ENCODE measurements around the gene SLC10A7. TPM values are rescaled to one million over a fixed set of nuclear protein-coding genes. Genes with fewer than 3 reads are reported as not detected.

SLC10A7 gene
- total RNA-seq, 2 donors from 2014 or later: 6.0 to 7.5 TPM

DNA sequence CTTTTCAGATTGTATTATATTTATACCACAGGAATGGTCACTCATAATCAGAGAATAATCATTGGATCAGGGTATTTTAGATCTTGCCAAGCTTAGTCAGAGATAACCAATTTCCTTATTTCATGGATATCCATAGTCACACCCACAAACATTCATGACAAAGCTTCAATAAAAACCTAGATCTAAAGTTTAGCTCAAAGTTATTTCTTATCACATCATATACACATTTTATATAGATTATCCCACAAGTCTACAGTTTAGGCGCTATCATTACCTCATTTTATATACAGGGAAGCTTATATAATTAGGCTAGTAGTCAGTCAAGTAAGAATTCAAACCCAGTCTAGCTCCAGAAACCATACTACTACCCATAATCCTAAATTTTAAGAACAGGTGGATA lies 82.3 kb downstream of the SLC10A7 start:
- WGBS, 2 experiments (ENCODE audit: insufficient coverage in 1 of 2, insufficient read length in 1 of 2): no CpG with 5 or more reads among the region's 1 CpG
- no peak overlapping the region for H3K9ac ChIP-seq (ENCODE audit: extremely low read depth, low read length, poor library complexity, severe bottlenecking)
- no peaks in the 10 kb centered on the region for H3K36me3 ChIP-seq (ENCODE audit: control insufficient read depth, insufficient read depth, low read length)
- H3K27me3 Mint-ChIP-seq (ENCODE audit: insufficient read depth): no peaks in the 10 kb centered on the region
- H3K27ac ChIP-seq (ENCODE audit: low read depth, low read length): no peak overlapping the region
- H3K4me3 ChIP-seq (ENCODE audit: low read length): no peak overlapping the region
- TF ChIP-seq, protein P1, sequence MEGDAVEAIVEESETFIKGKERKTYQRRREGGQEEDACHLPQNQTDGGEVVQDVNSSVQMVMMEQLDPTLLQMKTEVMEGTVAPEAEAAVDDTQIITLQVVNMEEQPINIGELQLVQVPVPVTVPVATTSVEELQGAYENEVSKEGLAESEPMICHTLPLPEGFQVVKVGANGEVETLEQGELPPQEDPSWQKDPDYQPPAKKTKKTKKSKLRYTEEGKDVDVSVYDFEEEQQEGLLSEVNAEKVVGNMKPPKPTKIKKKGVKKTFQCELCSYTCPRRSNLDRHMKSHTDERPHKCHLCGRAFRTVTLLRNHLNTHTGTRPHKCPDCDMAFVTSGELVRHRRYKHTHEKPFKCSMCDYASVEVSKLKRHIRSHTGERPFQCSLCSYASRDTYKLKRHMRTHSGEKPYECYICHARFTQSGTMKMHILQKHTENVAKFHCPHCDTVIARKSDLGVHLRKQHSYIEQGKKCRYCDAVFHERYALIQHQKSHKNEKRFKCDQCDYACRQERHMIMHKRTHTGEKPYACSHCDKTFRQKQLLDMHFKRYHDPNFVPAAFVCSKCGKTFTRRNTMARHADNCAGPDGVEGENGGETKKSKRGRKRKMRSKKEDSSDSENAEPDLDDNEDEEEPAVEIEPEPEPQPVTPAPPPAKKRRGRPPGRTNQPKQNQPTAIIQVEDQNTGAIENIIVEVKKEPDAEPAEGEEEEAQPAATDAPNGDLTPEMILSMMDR (conservative IDR thresholded peaks at IDR 0.05): no peak
- H3K36me3 Mint-ChIP-seq (ENCODE audit: low read depth): no peaks in the 10 kb centered on the region
- no peak overlapping the region for H3K4me3 Mint-ChIP-seq
- H3K27me3 ChIP-seq (ENCODE audit: control insufficient read depth, insufficient read depth, low read length, poor library complexity, severe bottlenecking): no peaks in the 10 kb centered on the region
- no peak overlapping the region for H3K27ac Mint-ChIP-seq
- peaks cover 12% of the 10 kb centered on the region for H3K4me1 Mint-ChIP-seq
- DNase-seq: no peak
- H3K4me1 ChIP-seq (ENCODE audit: control insufficient read depth, insufficient read depth, low read length): no peaks in the 10 kb centered on the region
- no peaks in the 10 kb centered on the region for H3K9me3 ChIP-seq (ENCODE audit: control insufficient read depth, low read length)
- no peaks in the 10 kb centered on the region for H3K9me3 Mint-ChIP-seq

GRCh38 chr4:146437778-146438177 lies 84.0 kb downstream of the SLC10A7 start:
- no peaks in the 10 kb centered on the region for H3K27me3 ChIP-seq (ENCODE audit: control insufficient read depth, insufficient read depth, low read length, poor library complexity, severe bottlenecking)
- no peak for DNase-seq
- Mint-ChIP-seq H3K27ac (no peak overlapping the region), H3K36me3 (ENCODE audit: low read depth) (no peaks in the 10 kb centered on the region), H3K9me3 (no peaks in the 10 kb centered on the region), H3K4me3 (no peak overlapping the region), H3K27me3 (ENCODE audit: insufficient read depth) (no peaks in the 10 kb centered on the region), H3K4me1 (peaks cover 12% of the 10 kb centered on the region)
- no peaks in the 10 kb centered on the region for H3K36me3 ChIP-seq (ENCODE audit: control insufficient read depth, insufficient read depth, low read length)
- no peak overlapping the region for H3K4me3 ChIP-seq (ENCODE audit: low read length)
- no peaks in the 10 kb centered on the region for H3K4me1 ChIP-seq (ENCODE audit: control insufficient read depth, insufficient read depth, low read length)
- 82 to 93% methylated on average over 2 of the region's 2 CpGs for WGBS, 2 experiments (ENCODE audit: insufficient coverage in 1 of 2, insufficient read length in 1 of 2)
- H3K27ac ChIP-seq (ENCODE audit: low read depth, low read length): no peak overlapping the region
- no peaks in the 10 kb centered on the region for H3K9me3 ChIP-seq (ENCODE audit: control insufficient read depth, low read length)
- no peak overlapping the region for H3K9ac ChIP-seq (ENCODE audit: extremely low read depth, low read length, poor library complexity, severe bottlenecking)
- TF ChIP-seq, protein P1 (conservative IDR thresholded peaks at IDR 0.05): no peak

DNA sequence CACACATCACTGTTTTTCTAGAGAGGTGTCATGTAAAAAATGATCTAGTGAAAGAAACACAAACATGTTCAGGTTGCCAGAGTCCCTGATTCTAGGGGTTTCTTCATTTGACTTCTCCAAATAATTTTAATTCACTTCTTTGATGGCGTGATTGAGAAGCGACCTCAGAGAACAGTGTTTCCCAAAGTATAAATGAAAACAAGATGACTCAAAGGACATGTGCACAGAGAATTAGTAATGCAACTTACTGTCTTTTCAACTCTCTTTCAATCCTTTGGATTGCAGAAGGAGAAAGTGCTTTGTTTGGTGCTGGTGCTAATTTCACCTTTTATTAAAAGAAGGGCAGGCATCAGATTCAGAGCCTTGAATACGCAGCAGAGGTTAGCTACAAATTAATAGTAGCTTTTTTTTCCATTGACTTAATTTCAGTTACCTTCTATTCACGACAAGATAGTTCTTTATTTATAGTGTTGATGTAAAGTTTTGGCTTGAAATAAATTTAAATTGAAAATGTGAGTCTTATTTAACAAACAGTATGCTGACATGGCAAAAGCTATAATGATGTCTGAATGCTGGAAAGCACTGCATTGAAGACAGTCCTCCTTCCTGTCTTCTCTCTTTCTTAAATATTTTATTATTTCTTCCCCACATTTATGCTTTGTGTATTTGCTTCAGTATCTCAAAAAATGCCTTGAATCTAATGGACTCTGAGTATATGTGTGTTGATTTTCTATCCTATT lies 85.1 kb downstream of the SLC10A7 start:
- TF ChIP-seq, protein P1 (conservative IDR thresholded peaks at IDR 0.05): no peak
- no peaks in the 10 kb centered on the region for H3K4me1 ChIP-seq (ENCODE audit: control insufficient read depth, insufficient read depth, low read length)
- no peak overlapping the region for H3K9ac ChIP-seq (ENCODE audit: extremely low read depth, low read length, poor library complexity, severe bottlenecking)
- H3K9me3 ChIP-seq (ENCODE audit: control insufficient read depth, low read length): no peaks in the 10 kb centered on the region
- H3K36me3 Mint-ChIP-seq (ENCODE audit: low read depth): no peaks in the 10 kb centered on the region
- DNase-seq: no peak
- no peak overlapping the region for H3K4me3 Mint-ChIP-seq
- WGBS, 2 experiments (ENCODE audit: insufficient coverage in 1 of 2, insufficient read length in 1 of 2): 92% methylated on average over 2 to 4 of the region's 4 CpGs
- H3K4me1 Mint-ChIP-seq: peaks cover 12% of the 10 kb centered on the region
- H3K4me3 ChIP-seq (ENCODE audit: low read length): no peak overlapping the region
- H3K27me3 Mint-ChIP-seq (ENCODE audit: insufficient read depth): no peaks in the 10 kb centered on the region
- H3K27ac Mint-ChIP-seq: no peak overlapping the region
- H3K27ac ChIP-seq (ENCODE audit: low read depth, low read length): no peak overlapping the region
- no peaks in the 10 kb centered on the region for H3K27me3 ChIP-seq (ENCODE audit: control insufficient read depth, insufficient read depth, low read length, poor library complexity, severe bottlenecking)
- no peaks in the 10 kb centered on the region for H3K36me3 ChIP-seq (ENCODE audit: control insufficient read depth, insufficient read depth, low read length)
- H3K9me3 Mint-ChIP-seq: no peaks in the 10 kb centered on the region

Data from endodermal cell (in vitro differentiated cells).